PC-3 (cell line): ENCODE results near the gene TUBGCP6. TPM values are rescaled to one million over a fixed set of nuclear protein-coding genes. Genes with fewer than 3 reads are reported as not detected.
"Not testable (repeated sequence)": the region's sequence is repeated elsewhere in the genome, so short reads cannot be mapped to it uniquely, and the experiment has no call there.

Experiments used
- ATAC-seq: fragments of 200-7000 bp; cut with Tn5 transposase; 2 replicates; pipeline ENCODE4 v1.9.1; 2020; ENCODE audit warnings: mild to moderate bottlenecking, moderate library complexity
- BruUV-seq: library from RNA; stranded (reverse); fragments of 400-500 nt; replicated peaks from 2 replicates; lab custom pipeline; 2021; lab: Mats Ljungman, UMichigan
- CTCF ChIA-PET: fragments of 300-600 bp; sonication (Branson Sonifier 250); formaldehyde crosslinking; loops from one replicate; lab custom pipeline; 2022; ENCODE audit warnings: antibody characterized with exemption; lab: Charles Lee
- POLR2A ChIA-PET: fragments of 300-600 bp; sonication (Branson Sonifier 250); formaldehyde crosslinking; loops from one replicate; lab custom pipeline; 2022; ENCODE audit warnings: antibody characterized with exemption; ENCODE audit not compliant: unreplicated experiment; lab: Charles Lee
- DNase-seq: peaks from one replicate; pipeline ENCODE4 v3.0.0-alpha.2; 2015
- H2AFZ ChIP-seq: fragments of 300-600 bp; sonication (generic); 2 replicates; pipeline ENCODE4 v1.6.0; 2016; ENCODE audit warnings: antibody characterized with exemption, low read length
- H3F3A ChIP-seq: fragments of 300-600 bp; sonication (generic); one replicate; pipeline ENCODE4 v1.6.0; 2017; ENCODE audit warnings: antibody characterized with exemption, low read length, control low read depth, mild to moderate bottlenecking; ENCODE audit not compliant: unreplicated experiment
- H3K27ac ChIP-seq: fragments of 300-600 bp; sonication (generic); 2 replicates; pipeline ENCODE4 v1.5.1; 2016; ENCODE audit warnings: mild to moderate bottlenecking, low read length
- H3K27me3 ChIP-seq: fragments of 300-600 bp; sonication (generic); 2 replicates; pipeline ENCODE4 v1.6.1; 2016; ENCODE audit warnings: low read length, mixed read lengths
- H3K36me3 ChIP-seq: fragments of 300-600 bp; sonication (generic); 2 replicates; pipeline ENCODE4 v1.6.1; 2016; ENCODE audit warnings: low read depth, mixed run types, low read length, mixed read lengths
- H3K4me1 ChIP-seq: fragments of 300-600 bp; sonication (generic); 2 replicates; pipeline ENCODE4 v1.5.1; 2016; ENCODE audit warnings: low read length; ENCODE audit not compliant: insufficient read depth
- H3K4me2 ChIP-seq: fragments of 300-600 bp; sonication (generic); 2 replicates; pipeline ENCODE4 v1.6.0; 2016; ENCODE audit warnings: low read length
- H3K4me3 ChIP-seq: fragments of 300-600 bp; sonication (generic); 2 replicates; pipeline ENCODE4 v1.5.1; 2016; ENCODE audit warnings: mild to moderate bottlenecking, low read length, mixed read lengths
- H3K79me2 ChIP-seq: fragments of 300-600 bp; sonication (generic); 2 replicates; pipeline ENCODE4 v1.6.1; 2017; ENCODE audit warnings: low read length, mixed read lengths
- H3K9ac ChIP-seq: fragments of 300-600 bp; sonication (generic); 2 replicates; pipeline ENCODE4 v1.6.0; 2016; ENCODE audit warnings: mild to moderate bottlenecking, low read length
- H3K9me2 ChIP-seq: fragments of 300-600 bp; sonication (generic); replicated peaks from 2 replicates; pipeline ENCODE4 v1.6.1; 2016; ENCODE audit warnings: mixed run types, low read length, mixed read lengths
- H3K9me3 ChIP-seq: fragments of 300-600 bp; sonication (generic); 2 replicates; pipeline ENCODE4 v1.6.1; 2016; ENCODE audit warnings: low read length, mixed read lengths
- H4K20me1 ChIP-seq: fragments of 300-600 bp; sonication (generic); 2 replicates; pipeline ENCODE4 v1.6.1; 2016; ENCODE audit warnings: low read length, mixed read lengths
- CTCF ChIP-seq: fragments of 300-600 bp; sonication (generic); conservative IDR thresholded peaks from 2 replicates; pipeline ENCODE4 v1.5.1; 2017; ENCODE audit warnings: antibody characterized with exemption, low read depth, mild to moderate bottlenecking, low read length
- EZH2 ChIP-seq: fragments of 300-600 bp; sonication (generic); IDR thresholded peaks from one replicate; pipeline ENCODE4 v1.6.1; 2017; ENCODE audit warnings: antibody characterized with exemption, mild to moderate bottlenecking, low read length; ENCODE audit not compliant: unreplicated experiment
- EZH2phosphoT487 ChIP-seq: fragments of 300-600 bp; sonication (generic); IDR thresholded peaks from 2 replicates; pipeline ENCODE4 v1.6.1; 2018; ENCODE audit warnings: mild to moderate bottlenecking, antibody characterized with exemption, low read length, borderline replicate concordance
- intact Hi-C: fragments of 100-400 bp; cut with micrococcal nuclease; formaldehyde crosslinking; loops from 2 replicates; pipeline ENCODE4 v1.9.0; 2023
- total RNA-seq: library from RNA; depleted of rRNA; stranded (reverse); fragments of >200 nt; gene quantifications from 2 replicates; pipeline ENCODE4 v1.2.3, GENCODE V29; 2014

TUBGCP6 gene
- total RNA-seq, 1 experiment from 2014 or later, result 32.1 TPM

- H3K27ac ChIP-seq, H3F3A ChIP-seq, ATAC-seq, H3K4me2 ChIP-seq, POLR2A ChIA-PET, H2AFZ ChIP-seq, H3K9ac ChIP-seq, H3K9me3 ChIP-seq, CTCF ChIA-PET, H3K27me3 ChIP-seq, BruUV-seq, H4K20me1 ChIP-seq, H3K4me3 ChIP-seq, DNase-seq, H3K9me2 ChIP-seq, H3K79me2 ChIP-seq: not testable (repeated sequence)
- H3K36me3 ChIP-seq, result peaks cover 22% of the 10 kb centered on the region
- peaks cover 11% of the 10 kb centered on the region for H3K4me1 ChIP-seq
- intact Hi-C loops, result loop anchor here (5.0 kb wide), 1 partner anchor 69 kb away; the partner anchor contains the start of gene PPP6R2
These were observed 28.5 kb upstream of the TUBGCP6 start for GRCh38 chr22:50273352-50273751.

GRCh38 chr22:50272044-50272802 is 27.4 kb upstream of the TUBGCP6 start:
- Histone ChIP-seq H3K27me3 (no peaks in the 10 kb centered on the region), H3K79me2 (no peaks in the 10 kb centered on the region), H3K27ac (no peak overlapping the region), H3K4me1 (peaks cover 11% of the 10 kb centered on the region), H3K36me3 (peaks cover 21% of the 10 kb centered on the region), H3K9ac (no peak overlapping the region), H2AFZ (no peak overlapping the region), H3K4me3 (no peak overlapping the region), H3K9me2 (no peaks in the 10 kb centered on the region), H3F3A (no peaks in the 10 kb centered on the region), H4K20me1 (no peaks in the 10 kb centered on the region), H3K4me2 (no peak overlapping the region), H3K9me3 (no peaks in the 10 kb centered on the region)
- POLR2A ChIA-PET, result no interaction called here
- no TSS peak for BruUV-seq
- DNase-seq (no peak), ATAC-seq (no peak)
- intact Hi-C loops, result loop anchor here (5.0 kb wide), 1 partner anchor 70 kb away; the partner anchor contains the start of gene PPP6R2
- CTCF ChIA-PET, result no interaction called here
- TF ChIP-seq EZH2 (no peak), EZH2phosphoT487 (no peak), CTCF (no peak)

- intact Hi-C loops, result loop anchor here (5.0 kb wide), 1 partner anchor 71 kb away; the partner anchor contains the start of gene PPP6R2
- peaks cover 14% of the 10 kb centered on the region for H3K36me3 ChIP-seq
- H3F3A ChIP-seq, result no peaks in the 10 kb centered on the region
- H3K27me3 ChIP-seq, result no peaks in the 10 kb centered on the region
- BruUV-seq, result no TSS peak
- H3K27ac ChIP-seq, result no peak overlapping the region
- H3K9ac ChIP-seq, result no peak overlapping the region
- H2AFZ ChIP-seq, result no peak overlapping the region
- peak overlapping the region; percentile 95 for H3K4me2 ChIP-seq
- no peak for TF ChIP-seq CTCF
- TF ChIP-seq EZH2phosphoT487, result no peak
- no peak for TF ChIP-seq EZH2
- no peaks in the 10 kb centered on the region for H3K79me2 ChIP-seq
- peaks cover 11% of the 10 kb centered on the region for H3K4me1 ChIP-seq
- ChIA-PET CTCF (interaction anchor here (0.6 kb wide), 1 partner anchor 19 kb away, joined by 16 read pairs; no protein-coding TSS in a partner anchor), POLR2A (no interaction called here)
- H3K9me3 ChIP-seq, result no peaks in the 10 kb centered on the region
- H4K20me1 ChIP-seq, result no peaks in the 10 kb centered on the region
- ATAC-seq, result peak; percentile 31
- DNase-seq, result peak; percentile 56
- H3K9me2 ChIP-seq, result no peaks in the 10 kb centered on the region
- peak overlapping the region; percentile 68 for H3K4me3 ChIP-seq
These were observed 26.7 kb upstream of the TUBGCP6 start for GRCh38 chr22:50271519-50271970.
